Liver (tissue), 9 donors: ENCODE measurements around the gene ANKRD49. TPM values are rescaled to one million over a fixed set of nuclear protein-coding genes. Genes with fewer than 3 reads are reported as not detected.

Experiments
- DNase-seq: peaks from one replicate; pipeline ENCODE4 v3.0.0-alpha.2; 2017; ENCODE audit warnings: low spot score
- H3K27ac ChIP-seq, 2 donors: one replicate each; pipeline ENCODE4 v1.7.0; 2013; ENCODE audit warnings: inconsistent platforms in 2 of 2, low read length in 2 of 2, control low read depth in 1 of 2, low read depth in 1 of 2, mild to moderate bottlenecking in 1 of 2
- H3K27me3 ChIP-seq, 4 donors: one replicate each; pipeline versions ENCODE4 v1.6.1 to v1.7.0; 2013; ENCODE audit warnings: low read length in 3 of 4, inconsistent platforms in 1 of 4, mild to moderate bottlenecking in 1 of 4, moderate library complexity in 1 of 4; ENCODE audit not compliant: control insufficient read depth in 4 of 4, insufficient read depth in 4 of 4
- H3K36me3 ChIP-seq, 4 donors: one replicate each; pipeline versions ENCODE4 v1.6.1 to v1.7.0; 2013; ENCODE audit warnings: low read length in 3 of 4, mild to moderate bottlenecking in 3 of 4, low read depth in 1 of 4, moderate library complexity in 1 of 4; ENCODE audit not compliant: control insufficient read depth in 4 of 4, insufficient read depth in 3 of 4
- H3K4me1 ChIP-seq, 4 donors: one replicate each; pipeline versions ENCODE4 v1.6.1 to v1.7.0; 2013; ENCODE audit warnings: low read length in 3 of 4, mild to moderate bottlenecking in 3 of 4, moderate library complexity in 1 of 4; ENCODE audit not compliant: control insufficient read depth in 4 of 4, insufficient read depth in 4 of 4
- H3K4me3 ChIP-seq, 3 donors: one replicate each; pipeline versions ENCODE4 v1.6.1 to v1.7.0; 2013; ENCODE audit warnings: low read length in 3 of 3, control low read depth in 1 of 3, low read depth in 1 of 3, mild to moderate bottlenecking in 1 of 3
- H3K9ac ChIP-seq, 2 donors: one replicate each; pipeline ENCODE4 v1.7.0; 2013; ENCODE audit warnings: low read length in 2 of 2, mild to moderate bottlenecking in 2 of 2, moderate library complexity in 2 of 2, control low read depth in 1 of 2, low read depth in 1 of 2
- H3K9me3 ChIP-seq, 4 donors: one replicate each; pipeline versions ENCODE4 v1.6.1 to v1.7.0; 2013; ENCODE audit warnings: low read length in 3 of 4; ENCODE audit not compliant: control insufficient read depth in 4 of 4
- ATF3 ChIP-seq: IDR thresholded peaks from 2 replicates; pipeline ENCODE4 v1.6.1; 2016; ENCODE audit warnings: antibody characterized with exemption
- EGR1 ChIP-seq, 2 donors: IDR thresholded peaks; 2 replicates each; pipeline ENCODE4 v1.6.1; 2016 to 2018; ENCODE audit warnings: antibody characterized with exemption in 2 of 2, low read depth in 2 of 2
- FOXA1 ChIP-seq: IDR thresholded peaks from 2 replicates; pipeline ENCODE4 v1.6.1; 2016; ENCODE audit warnings: antibody characterized with exemption
- FOXA2 ChIP-seq: IDR thresholded peaks from 2 replicates; pipeline ENCODE4 v1.6.1; 2016; ENCODE audit warnings: antibody characterized with exemption
- GABPA ChIP-seq, 2 donors: IDR thresholded peaks in 1 of 2; conservative IDR thresholded peaks in 1 of 2; 2 replicates each; pipeline ENCODE4 v1.6.1; 2016; ENCODE audit warnings: antibody characterized with exemption in 2 of 2, mild to moderate bottlenecking in 1 of 2, moderate library complexity in 1 of 2
- HNF4A ChIP-seq, 2 donors: conservative IDR thresholded peaks; 2 replicates each; pipeline ENCODE4 v1.6.1; 2016; ENCODE audit warnings: antibody characterized with exemption in 2 of 2, mild to moderate bottlenecking in 2 of 2
- HNF4G ChIP-seq: IDR thresholded peaks from 2 replicates; pipeline ENCODE4 v1.6.1; 2016; ENCODE audit warnings: antibody characterized with exemption
- JUND ChIP-seq, 2 donors: IDR thresholded peaks; 2 replicates each; pipeline ENCODE4 v1.6.1; 2016; ENCODE audit warnings: antibody characterized with exemption in 2 of 2
- NR2F2 ChIP-seq: IDR thresholded peaks from 2 replicates; pipeline ENCODE4 v1.6.1; 2016; ENCODE audit warnings: antibody characterized with exemption
- RAD21 ChIP-seq, 2 donors: IDR thresholded peaks; 2 replicates each; pipeline ENCODE4 v1.6.1; 2016; ENCODE audit warnings: antibody characterized with exemption in 2 of 2, mild to moderate bottlenecking in 2 of 2
- RXRA ChIP-seq, 2 donors: IDR thresholded peaks; 2 replicates each; pipeline ENCODE4 v1.6.1; 2017 to 2018; ENCODE audit warnings: antibody characterized with exemption in 2 of 2, mild to moderate bottlenecking in 1 of 2
- SP1 ChIP-seq: IDR thresholded peaks from 2 replicates; pipeline ENCODE4 v1.6.1; 2018; ENCODE audit warnings: antibody characterized with exemption, mild to moderate bottlenecking
- TAF1 ChIP-seq: conservative IDR thresholded peaks from 2 replicates; pipeline ENCODE4 v1.6.1; 2016; ENCODE audit warnings: antibody characterized with exemption, mild to moderate bottlenecking
- YY1 ChIP-seq: IDR thresholded peaks from 2 replicates; pipeline ENCODE4 v1.6.1; 2016; ENCODE audit warnings: antibody characterized with exemption, mild to moderate bottlenecking
- WGBS: extraction: QIAGEN DNeasy Blood & Tissue Kit; methylation state at CpG from one replicate; pipeline ENCODE4 v1.1.7; 2013; 5-methylcytosine and 5-hydroxymethylcytosine counted together
- polyA plus RNA-seq, 2 donors: library from polyadenylated mRNA; stranded (reverse) in 1 of 2; unstranded in 1 of 2; fragments of 200-250 nt in 1 of 2; fragments of >200 nt in 1 of 2; fragmentation: Nextera tagmentation in 1 of 2; extraction: Ambion mirVana in 1 of 2; gene quantifications; one replicate each; pipeline versions ENCODE4 v1.2.1 to v1.2.3, GENCODE V29; 2013 to 2015
- total RNA-seq, 2 donors: library from RNA; depleted of rRNA; stranded (reverse); fragments of >200 nt; gene quantifications; one replicate each; pipeline ENCODE4 v1.2.3, GENCODE V29; 2014
- TF ChIP-seq, protein P1 (sequence below): IDR thresholded peaks from 2 replicates; pipeline ENCODE4 v1.6.1; 2016; ENCODE audit warnings: antibody characterized with exemption
- TF ChIP-seq, protein P2 (sequence below): IDR thresholded peaks from 2 replicates; pipeline ENCODE4 v1.6.1; 2016; ENCODE audit warnings: antibody characterized with exemption
- TF ChIP-seq, protein P3 (sequence below): fragments of 150-350 bp; IDR thresholded peaks from 2 replicates; pipeline ENCODE4 v1.5.1; 2017; ENCODE audit warnings: improper control_type of control experiment, low read depth, low read length; ENCODE audit not compliant: missing input control
- donor health status: healthy.
- donor health status: healthy.
- donor health status: healthy.
- donor health status: healthy.
- donor health status: healthy.

ANKRD49 gene
- total and polyA plus RNA-seq, 4 donors: 5.4 to 12.3 (median 9.8) TPM

DNA sequence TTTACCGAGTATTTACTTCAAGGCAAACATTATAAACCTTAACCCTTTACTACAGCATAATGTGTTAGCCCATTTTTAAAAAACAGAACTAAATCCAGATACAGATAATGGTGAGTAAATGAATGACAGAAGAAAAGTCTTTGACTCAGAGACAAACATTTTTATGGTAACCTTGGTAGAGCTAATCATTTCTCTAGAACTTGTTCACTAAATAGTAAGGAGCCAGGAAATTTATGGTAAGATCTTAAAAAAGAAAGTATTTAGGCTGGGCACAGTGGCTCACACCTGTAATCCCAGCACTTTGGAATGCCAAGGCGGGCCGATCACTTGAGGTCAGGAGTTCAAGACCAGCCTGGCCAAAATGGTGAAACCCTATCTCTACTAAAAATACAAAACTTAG is 38.4 kb downstream of the ANKRD49 start:
- no peak for TF ChIP-seq TAF1

GRCh38 chr11:94533206-94533605 is 39.4 kb downstream of the ANKRD49 start:
- H3K27ac ChIP-seq: no peak overlapping the region
- no peaks in the 10 kb centered on the region for H3K9me3 ChIP-seq
- H3K9ac ChIP-seq: no peak overlapping the region
- no peaks in the 10 kb centered on the region for H3K27me3 ChIP-seq
- no peak for TF ChIP-seq FOXA2
- TF ChIP-seq JUND (IDR thresholded peaks at IDR 0.05): no peak
- TF ChIP-seq HNF4G: no peak
- TF ChIP-seq GABPA (IDR thresholded peaks at IDR 0.05 in 1 of 2, conservative IDR thresholded peaks at IDR 0.05 in 1 of 2): no peak
- TF ChIP-seq, protein P1, sequence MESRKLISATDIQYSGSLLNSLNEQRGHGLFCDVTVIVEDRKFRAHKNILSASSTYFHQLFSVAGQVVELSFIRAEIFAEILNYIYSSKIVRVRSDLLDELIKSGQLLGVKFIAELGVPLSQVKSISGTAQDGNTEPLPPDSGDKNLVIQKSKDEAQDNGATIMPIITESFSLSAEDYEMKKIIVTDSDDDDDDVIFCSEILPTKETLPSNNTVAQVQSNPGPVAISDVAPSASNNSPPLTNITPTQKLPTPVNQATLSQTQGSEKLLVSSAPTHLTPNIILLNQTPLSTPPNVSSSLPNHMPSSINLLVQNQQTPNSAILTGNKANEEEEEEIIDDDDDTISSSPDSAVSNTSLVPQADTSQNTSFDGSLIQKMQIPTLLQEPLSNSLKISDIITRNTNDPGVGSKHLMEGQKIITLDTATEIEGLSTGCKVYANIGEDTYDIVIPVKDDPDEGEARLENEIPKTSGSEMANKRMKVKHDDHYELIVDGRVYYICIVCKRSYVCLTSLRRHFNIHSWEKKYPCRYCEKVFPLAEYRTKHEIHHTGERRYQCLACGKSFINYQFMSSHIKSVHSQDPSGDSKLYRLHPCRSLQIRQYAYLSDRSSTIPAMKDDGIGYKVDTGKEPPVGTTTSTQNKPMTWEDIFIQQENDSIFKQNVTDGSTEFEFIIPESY: no peak
- no peak for TF ChIP-seq HNF4A (conservative IDR thresholded peaks at IDR 0.05)
- no peak for TF ChIP-seq EGR1 (IDR thresholded peaks at IDR 0.05; ENCODE audit: low read depth in 2 of 2)
- TF ChIP-seq RAD21 (IDR thresholded peaks at IDR 0.05): no peak
- TF ChIP-seq YY1: no peak
- no peak for TF ChIP-seq NR2F2
- TF ChIP-seq TAF1: no peak
- no peak for TF ChIP-seq SP1
- TF ChIP-seq, protein P2, sequence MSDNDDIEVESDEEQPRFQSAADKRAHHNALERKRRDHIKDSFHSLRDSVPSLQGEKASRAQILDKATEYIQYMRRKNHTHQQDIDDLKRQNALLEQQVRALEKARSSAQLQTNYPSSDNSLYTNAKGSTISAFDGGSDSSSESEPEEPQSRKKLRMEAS: no peak
- no peak for TF ChIP-seq RXRA (IDR thresholded peaks at IDR 0.05)
- no peak for TF ChIP-seq FOXA1
- H3K4me1 ChIP-seq: no peaks in the 10 kb centered on the region
- no peak for DNase-seq
- H3K4me3 ChIP-seq: no peak overlapping the region
- H3K36me3 ChIP-seq: no peaks in the 10 kb centered on the region
- WGBS: 81% methylated on average over 1 of the region's 1 CpG

More for the DNA sequence above, 38.4 kb downstream of the ANKRD49 start:
- H3K4me1 ChIP-seq: no peaks in the 10 kb centered on the region
- no peak overlapping the region for H3K4me3 ChIP-seq
- DNase-seq: no peak
- no peaks in the 10 kb centered on the region for H3K27me3 ChIP-seq
- H3K9ac ChIP-seq: no peak overlapping the region
- no peaks in the 10 kb centered on the region for H3K9me3 ChIP-seq
- H3K27ac ChIP-seq: no peak overlapping the region
- no peaks in the 10 kb centered on the region for H3K36me3 ChIP-seq
- 87% methylated on average over 3 of the region's 3 CpGs for WGBS

DNA sequence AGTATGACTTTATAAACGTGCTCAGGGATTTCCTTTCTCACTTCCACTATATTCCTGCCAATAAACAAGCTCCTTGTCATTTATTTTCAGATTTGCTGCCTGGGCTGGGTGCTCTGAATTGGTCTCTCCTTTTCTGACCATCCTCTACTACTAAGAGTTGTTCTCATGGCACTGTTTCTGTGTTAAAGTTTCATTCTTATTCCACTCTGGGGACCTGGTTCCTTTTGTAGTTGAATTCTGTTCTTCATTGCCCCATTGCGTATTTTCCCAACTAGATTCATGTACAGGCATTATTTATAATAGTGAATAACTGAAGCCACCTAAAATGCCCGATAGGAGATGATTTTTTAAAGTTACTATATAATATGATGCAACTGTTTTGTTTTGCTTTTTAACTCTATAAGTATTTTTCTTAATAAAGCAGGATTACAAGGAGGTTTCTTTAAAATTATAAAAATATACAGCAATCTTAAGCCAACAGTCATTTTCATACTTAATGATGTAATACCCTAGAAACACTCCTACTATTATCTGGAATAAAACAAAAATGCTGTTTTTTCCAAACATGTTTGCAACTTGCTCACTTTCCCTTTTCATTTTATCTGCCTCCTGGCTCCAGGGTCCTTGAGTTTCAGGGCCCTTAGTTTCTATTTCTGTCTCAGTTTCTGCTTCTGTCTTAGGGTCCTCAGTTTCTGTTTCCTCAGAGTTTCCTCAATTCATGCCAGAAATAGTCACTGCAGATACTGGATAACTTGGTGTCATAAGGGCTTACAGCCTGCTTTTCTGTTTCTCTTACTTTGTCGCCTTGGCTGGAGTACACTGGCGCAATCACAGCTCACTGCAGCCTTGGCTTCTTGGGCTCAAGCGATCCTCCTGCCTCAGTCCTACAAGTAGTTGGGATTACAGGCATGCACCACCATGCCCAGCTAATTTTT is 40.2 kb downstream of the ANKRD49 start:
- H3K27ac ChIP-seq: no peak overlapping the region
- TF ChIP-seq, protein P3, sequence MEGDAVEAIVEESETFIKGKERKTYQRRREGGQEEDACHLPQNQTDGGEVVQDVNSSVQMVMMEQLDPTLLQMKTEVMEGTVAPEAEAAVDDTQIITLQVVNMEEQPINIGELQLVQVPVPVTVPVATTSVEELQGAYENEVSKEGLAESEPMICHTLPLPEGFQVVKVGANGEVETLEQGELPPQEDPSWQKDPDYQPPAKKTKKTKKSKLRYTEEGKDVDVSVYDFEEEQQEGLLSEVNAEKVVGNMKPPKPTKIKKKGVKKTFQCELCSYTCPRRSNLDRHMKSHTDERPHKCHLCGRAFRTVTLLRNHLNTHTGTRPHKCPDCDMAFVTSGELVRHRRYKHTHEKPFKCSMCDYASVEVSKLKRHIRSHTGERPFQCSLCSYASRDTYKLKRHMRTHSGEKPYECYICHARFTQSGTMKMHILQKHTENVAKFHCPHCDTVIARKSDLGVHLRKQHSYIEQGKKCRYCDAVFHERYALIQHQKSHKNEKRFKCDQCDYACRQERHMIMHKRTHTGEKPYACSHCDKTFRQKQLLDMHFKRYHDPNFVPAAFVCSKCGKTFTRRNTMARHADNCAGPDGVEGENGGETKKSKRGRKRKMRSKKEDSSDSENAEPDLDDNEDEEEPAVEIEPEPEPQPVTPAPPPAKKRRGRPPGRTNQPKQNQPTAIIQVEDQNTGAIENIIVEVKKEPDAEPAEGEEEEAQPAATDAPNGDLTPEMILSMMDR: no peak
- no peak for TF ChIP-seq NR2F2
- TF ChIP-seq ATF3: no peak
- no peak for TF ChIP-seq FOXA1
- TF ChIP-seq GABPA (IDR thresholded peaks at IDR 0.05 in 1 of 2, conservative IDR thresholded peaks at IDR 0.05 in 1 of 2): no peak
- TF ChIP-seq HNF4G: no peak
- no peak for TF ChIP-seq JUND (IDR thresholded peaks at IDR 0.05)
- TF ChIP-seq, protein P1: no peak
- TF ChIP-seq RAD21 (IDR thresholded peaks at IDR 0.05): no peak
- TF ChIP-seq SP1: no peak
- no peak for TF ChIP-seq TAF1
- TF ChIP-seq HNF4A (conservative IDR thresholded peaks at IDR 0.05): no peak

More for the DNA sequence above, 40.2 kb downstream of the ANKRD49 start:
- Histone ChIP-seq H3K9me3 (no peaks in the 10 kb centered on the region), H3K4me3 (no peak overlapping the region), H3K9ac (no peak overlapping the region), H3K36me3 (no peaks in the 10 kb centered on the region), H3K27me3 (no peaks in the 10 kb centered on the region), H3K4me1 (no peaks in the 10 kb centered on the region)
- no peak for DNase-seq
- WGBS: 63% methylated on average over 6 of the region's 6 CpGs
